ENCODE data around the gene PATZ1.

- TF ChIP-seq RAD21 (IDR thresholded peaks at IDR 0.05; ENCODE audit: low read depth), result no peak
- no peak for TF ChIP-seq CEBPB (IDR thresholded peaks at IDR 0.05)
- TF ChIP-seq MAX (IDR thresholded peaks at IDR 0.05), result no peak
- no peak for TF ChIP-seq NFIC (IDR thresholded peaks at IDR 0.05)
- TF ChIP-seq REST (IDR thresholded peaks at IDR 0.05; ENCODE audit: low read depth), result no peak
- no peak for TF ChIP-seq TAF1 (IDR thresholded peaks at IDR 0.05; ENCODE audit: low read depth)
- TF ChIP-seq EP300 (IDR thresholded peaks at IDR 0.05; ENCODE audit: borderline replicate concordance), result no peak
These were observed 13.3 kb downstream of the PATZ1 start for GRCh38 chr22:31332886-31333285.

Data from Ishikawa (cell line).